HG02571 (cell line): Measurements from ENCODE around the gene SMIM32.

ENCODE experiments used
- ATAC-seq: cut with Tn5 transposase; IDR thresholded peaks from one replicate; pipeline ENCODE4 v1.9.1; 2021; ENCODE audit warnings: mild to moderate bottlenecking, moderate library complexity; ENCODE audit not compliant: unreplicated experiment

Gene SMIM32

GRCh38 chr5:136190091-136190720 lies 2.8 kb downstream of the SMIM32 start:
- ATAC-seq, result no peak

DNA sequence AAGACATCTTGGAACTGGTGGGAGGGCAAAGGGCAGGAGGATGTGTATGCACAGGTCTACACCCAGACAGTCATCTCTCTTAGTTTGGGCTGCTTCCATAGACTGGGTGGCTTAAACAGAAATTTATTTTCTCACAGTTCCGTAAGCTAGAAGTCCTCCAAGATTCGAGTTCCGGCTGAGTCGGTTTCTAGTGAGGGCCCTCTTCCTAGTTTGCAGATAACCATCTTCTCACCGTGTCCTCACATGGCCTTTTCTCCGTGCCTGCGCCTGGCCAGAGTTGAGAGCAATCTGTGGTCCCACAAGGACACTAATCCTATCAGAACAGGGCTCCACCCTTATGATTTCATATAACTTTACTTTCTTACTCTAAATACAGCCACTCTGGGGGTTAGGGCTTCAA lies 4.1 kb downstream of the SMIM32 start:
- ATAC-seq, result no peak

DNA sequence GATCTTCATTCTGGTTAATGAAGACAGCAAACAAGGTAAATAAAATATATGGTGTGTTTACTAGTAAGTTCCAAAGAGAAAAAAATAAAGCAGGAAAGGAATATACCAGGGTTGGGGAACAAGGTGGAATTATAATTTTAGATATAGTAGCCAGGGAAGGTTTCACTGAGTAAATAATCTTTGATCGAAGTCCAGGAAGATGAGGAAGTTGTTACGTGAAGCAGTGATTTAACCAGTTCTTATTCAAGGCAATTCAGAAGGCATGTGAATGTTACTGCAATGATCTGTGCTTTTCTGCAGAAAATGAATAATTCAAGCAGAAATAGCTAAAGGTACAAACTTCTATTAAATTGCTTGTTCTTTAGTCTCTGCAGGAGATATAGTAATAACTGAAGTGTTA lies 6.2 kb downstream of the SMIM32 start:
- no peak for ATAC-seq

- no peak for ATAC-seq
Observed at GRCh38 chr5:136185974-136186665, 6.8 kb downstream of the SMIM32 start.

DNA sequence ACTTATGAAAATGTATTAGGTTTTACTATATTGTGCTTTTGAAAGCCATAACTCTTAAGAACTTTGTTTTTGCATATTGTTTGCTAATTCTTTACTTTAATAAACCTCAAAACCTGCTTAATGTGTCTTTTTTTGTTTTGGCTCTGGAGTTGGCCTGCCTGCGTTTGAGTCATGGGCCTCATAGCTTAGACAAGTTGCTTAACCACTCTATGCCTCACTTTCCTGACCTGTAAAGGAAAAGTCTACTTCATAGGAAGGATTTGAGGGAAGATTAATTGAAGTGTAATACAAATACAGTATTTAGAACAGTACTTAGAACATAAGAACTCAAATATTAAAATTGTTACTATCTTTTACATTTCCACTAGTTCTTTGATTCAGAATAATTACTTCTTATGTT lies 10.3 kb downstream of the SMIM32 start:
- ATAC-seq, result no peak

GRCh38 chr5:136174021-136174659 lies 18.8 kb downstream of the SMIM32 start:
- ATAC-seq, result peak; percentile 62

GRCh38 chr5:136169218-136169617 lies 23.7 kb downstream of the SMIM32 start:
- no peak for ATAC-seq

DNA sequence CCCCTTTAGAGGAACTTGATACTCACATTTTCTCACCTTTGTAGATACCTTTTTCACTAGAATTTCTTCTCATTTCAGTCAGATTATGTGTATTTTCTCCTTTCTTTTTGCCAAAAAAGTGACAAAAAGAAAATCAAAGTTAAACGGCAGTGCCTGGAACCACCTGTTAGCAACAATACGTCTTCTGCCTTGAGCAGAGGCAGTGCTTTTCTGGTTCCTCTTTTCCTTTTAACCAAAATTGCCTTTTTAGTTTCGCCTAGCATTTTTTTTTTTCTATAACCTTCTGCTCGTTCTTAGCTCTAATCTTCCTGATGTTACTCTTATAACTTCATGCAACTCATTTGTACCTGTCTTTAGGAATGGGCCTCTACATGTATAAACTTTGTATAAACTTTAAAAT lies 26.1 kb downstream of the SMIM32 start:
- ATAC-seq, result peak; percentile 59

DNA sequence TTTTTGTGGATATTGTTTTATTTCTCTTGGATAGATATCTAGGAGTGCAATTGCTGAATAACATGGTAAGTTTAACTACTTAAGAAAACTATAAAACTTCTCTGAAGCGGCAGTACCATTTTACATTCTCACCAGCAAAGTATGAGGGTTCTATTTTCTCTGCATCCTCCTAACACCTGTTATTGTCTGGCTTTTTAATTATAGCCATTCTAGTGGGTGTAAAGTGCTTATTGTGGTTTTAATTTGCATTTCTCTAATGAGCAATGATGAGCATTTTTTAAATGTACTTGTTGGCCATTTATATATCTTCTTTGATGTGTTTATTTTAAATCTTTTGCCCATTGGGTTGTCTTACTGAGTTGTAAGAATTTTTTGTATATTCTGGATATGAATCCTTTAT lies 28.7 kb downstream of the SMIM32 start:
- no peak for ATAC-seq

- ATAC-seq, result no peak
Observed at GRCh38 chr5:136162008-136162407, 31.0 kb downstream of the SMIM32 start.

DNA sequence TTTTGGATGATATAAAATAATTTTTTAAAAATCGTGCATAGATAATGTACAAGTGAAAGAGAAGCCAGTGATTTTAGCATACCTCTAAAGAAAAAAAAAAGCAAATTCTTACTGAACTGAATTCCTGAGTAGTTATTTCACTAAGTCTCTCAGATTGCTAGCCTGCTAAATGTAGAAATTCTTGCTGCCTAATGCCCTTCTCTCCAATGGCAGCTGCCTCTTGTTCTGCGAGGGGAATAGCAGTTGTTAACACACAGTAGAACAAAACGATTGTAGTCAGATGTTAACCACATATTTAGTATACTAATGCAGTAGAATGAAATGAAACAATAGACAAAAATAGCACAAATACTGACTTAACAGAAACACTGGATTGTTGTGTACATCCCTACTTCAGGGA lies 33.5 kb downstream of the SMIM32 start:
- no peak for ATAC-seq

GRCh38 chr5:136157514-136157913 lies 35.4 kb downstream of the SMIM32 start:
- ATAC-seq, result no peak

DNA sequence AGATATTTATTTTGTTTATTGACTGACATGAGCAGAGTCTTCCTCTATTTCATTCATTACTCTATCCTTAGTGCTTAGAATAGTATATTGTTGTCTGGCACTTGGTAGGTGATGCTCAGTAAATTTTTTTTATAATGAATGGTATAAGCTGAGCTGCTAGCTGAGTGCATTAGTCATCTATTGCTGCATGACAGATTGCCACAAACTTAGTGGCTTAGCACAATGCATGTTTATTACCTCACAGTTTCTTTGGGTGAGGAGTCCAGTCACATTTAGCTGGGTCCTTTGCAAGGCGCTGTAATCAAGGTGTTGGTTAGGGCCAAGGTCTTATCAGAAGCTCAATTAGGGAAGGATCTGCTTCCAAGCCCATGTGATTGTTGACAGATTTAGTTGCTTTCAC lies 37.2 kb downstream of the SMIM32 start:
- ATAC-seq, result no peak

- no peak for ATAC-seq
Observed at GRCh38 chr5:136155078-136155477, 37.9 kb downstream of the SMIM32 start.

DNA sequence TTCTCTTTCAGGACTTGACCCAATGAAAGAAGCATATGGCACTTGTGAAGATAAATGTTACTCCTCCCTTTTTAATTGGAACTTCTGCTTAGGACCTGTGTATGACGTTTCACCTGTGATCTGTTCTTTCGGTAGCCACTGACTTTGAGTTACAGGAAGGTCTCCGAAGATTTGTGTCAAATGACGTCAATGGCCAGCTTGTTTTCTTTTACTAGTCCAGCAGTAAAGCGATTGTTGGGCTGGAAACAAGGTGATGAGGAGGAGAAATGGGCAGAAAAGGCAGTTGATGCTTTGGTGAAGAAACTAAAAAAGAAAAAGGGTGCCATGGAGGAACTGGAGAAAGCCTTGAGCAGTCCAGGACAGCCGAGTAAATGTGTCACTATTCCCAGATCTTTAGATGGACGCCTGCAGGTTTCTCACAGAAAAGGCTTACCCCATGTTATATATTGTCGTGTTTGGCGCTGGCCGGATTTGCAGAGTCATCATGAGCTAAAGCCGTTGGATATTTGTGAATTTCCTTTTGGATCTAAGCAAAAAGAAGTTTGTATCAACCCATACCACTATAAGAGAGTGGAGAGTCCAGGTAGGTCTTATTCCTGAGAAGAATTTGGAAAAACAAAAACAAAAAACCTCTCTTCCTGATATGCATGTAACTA lies 39.3 kb downstream of the SMIM32 start:
- ATAC-seq, result no peak

DNA sequence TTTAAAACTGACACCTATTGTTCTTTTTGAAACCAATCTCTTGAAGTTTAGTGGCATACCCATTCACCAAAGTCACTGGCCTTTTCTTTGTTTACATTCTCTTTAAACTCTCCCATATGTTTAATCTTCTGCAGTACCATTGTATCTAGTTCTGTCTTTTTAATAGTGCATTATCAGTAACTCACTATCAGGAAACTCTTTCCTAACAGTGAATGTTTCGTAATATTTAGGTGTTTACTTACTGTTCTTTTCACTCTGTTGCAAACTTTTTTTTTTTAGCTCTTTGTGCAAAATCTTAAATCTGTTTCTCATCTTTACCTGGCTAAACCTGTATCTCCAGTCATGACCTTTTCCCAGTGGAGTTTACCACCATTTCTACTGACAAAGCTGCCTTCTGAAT lies 43.1 kb downstream of the SMIM32 start:
- ATAC-seq, result no peak

DNA sequence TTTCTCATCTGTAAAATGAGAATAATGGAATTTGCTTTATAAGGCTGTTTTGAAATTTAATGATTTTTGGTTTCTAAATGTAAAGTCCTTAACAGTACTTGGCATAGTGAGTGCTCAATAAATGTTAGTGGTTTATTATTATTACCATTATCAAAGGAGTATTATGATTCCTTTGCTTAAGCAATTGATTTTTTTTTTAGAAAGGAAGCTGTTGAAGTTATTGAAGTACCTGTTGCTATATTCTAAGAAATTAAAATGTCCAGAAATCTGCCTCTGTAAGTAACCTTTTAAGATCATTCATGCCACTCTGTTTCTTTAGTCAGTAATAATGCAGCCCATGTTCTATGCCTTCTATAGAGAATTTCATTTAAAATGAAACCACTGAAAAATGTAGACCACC lies 45.3 kb downstream of the SMIM32 start:
- ATAC-seq, result no peak

- ATAC-seq, result no peak
Observed at GRCh38 chr5:136146201-136146600, 46.8 kb downstream of the SMIM32 start.

DNA sequence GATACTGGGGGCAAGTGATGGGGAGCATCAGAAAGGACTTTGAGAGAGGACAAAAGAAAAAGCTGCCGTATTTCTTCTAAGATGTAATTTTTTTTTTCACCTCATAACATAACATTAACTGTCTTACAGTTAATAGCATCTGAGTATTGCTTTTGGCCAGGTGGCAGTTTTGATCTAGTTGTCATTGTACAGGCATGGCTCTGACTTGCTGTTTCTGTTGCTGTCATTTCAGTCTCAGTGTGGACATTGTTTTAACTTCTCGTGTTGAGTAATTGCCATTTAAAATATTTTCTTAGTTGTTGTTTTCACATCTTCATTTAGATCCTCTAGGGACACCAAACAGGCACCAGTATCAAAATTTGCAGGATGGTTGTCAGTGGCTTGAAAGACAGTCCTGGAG lies 47.9 kb downstream of the SMIM32 start:
- ATAC-seq, result peak; percentile 68

GRCh38 chr5:136143763-136144162 lies 49.2 kb downstream of the SMIM32 start:
- no peak for ATAC-seq

- ATAC-seq, result no peak
Observed at GRCh38 chr5:136143312-136143711, 49.6 kb downstream of the SMIM32 start.

DNA sequence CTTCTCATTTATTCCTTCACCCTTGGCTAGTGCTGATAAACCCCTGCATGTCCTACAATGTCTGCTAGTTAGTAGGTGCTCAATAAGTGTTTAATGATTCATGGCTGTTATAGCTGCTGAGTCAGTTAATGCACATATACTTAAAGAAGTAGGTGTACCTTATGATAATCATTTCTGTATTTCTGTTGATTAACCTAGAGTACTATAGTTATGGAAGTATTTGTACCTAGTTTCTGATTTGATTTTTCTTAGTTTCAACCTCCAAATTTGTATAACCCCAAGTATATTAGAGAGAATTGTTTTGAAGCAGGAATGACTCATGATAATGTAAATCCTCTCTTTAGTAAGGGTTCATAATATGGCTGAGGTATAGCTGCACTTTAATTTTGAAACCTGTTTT lies 51.4 kb downstream of the SMIM32 start:
- ATAC-seq, result peak; percentile 62
